IPS DF 19.7 (cell line): ENCODE results near the gene AKIRIN2.

Experiments used
- DNase-seq: peaks from one replicate; pipeline ENCODE4 v3.0.0-alpha.2; 2013; ENCODE audit warnings: low read depth, low spot score

The AKIRIN2 gene

DNA sequence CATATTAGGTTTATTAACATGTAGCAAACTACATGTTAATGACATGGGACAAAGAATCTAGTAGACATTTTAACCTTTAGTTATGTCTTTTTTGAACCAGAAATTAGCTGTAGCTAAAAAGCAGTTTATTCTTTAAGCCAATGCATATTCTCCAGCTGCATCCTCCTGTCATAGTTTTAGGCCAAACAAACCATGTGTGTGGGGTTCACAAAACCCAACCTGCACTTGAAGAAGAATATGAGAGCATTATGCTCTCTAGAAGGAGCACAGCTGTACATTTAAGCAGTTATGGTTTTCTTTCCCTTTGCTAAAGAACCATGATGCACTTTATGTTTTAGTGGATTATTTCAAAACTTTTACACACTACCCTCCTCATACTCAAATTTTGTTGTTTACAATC is 46.2 kb downstream of the AKIRIN2 start:
- DNase-seq = no peak

- no peak for DNase-seq
These were observed 47.1 kb downstream of the AKIRIN2 start for GRCh38 chr6:87654875-87655454.

GRCh38 chr6:87654122-87654521 is 47.9 kb downstream of the AKIRIN2 start:
- no peak for DNase-seq

DNA sequence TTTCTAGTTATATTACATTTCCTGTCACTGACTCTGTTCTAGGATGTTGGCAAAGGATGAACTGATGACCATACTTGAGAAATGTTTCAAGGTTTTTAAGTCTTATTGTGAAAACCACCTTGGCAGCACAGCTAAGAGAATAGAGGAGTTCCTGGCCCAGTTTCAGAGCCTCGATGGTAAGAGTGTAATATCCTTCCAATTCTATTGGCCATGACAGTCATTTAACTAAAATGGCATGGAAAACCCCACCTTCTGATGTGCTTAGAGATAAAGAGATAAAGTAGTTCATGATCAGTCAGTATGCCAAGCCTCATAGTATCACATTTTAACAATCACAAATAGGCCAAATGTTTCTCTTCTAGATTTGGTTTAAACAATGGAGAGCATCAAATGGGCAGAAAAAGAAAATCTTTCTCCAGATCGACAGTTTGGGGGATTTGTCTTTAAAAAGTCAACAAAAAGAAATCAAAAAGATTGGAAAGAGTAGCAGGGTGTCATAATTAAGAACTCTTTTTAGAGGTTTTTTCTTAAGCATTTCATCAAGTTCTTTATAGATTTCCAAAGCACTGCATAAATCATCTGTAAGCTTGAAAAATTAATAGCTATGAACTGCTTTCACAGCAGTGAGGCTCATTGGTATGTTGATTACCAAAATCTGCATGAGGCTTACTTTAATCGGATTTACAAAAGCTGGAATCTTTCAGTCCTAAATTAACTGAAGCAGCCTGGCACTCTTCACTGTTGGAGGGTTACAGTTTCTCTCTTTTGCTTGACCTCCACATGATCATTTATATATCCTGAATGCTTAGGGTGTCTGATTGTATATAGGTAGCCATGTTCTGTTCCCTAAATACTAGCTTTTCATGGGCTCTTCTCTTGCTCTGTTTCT is 48.7 kb downstream of the AKIRIN2 start:
- DNase-seq = no peak

DNA sequence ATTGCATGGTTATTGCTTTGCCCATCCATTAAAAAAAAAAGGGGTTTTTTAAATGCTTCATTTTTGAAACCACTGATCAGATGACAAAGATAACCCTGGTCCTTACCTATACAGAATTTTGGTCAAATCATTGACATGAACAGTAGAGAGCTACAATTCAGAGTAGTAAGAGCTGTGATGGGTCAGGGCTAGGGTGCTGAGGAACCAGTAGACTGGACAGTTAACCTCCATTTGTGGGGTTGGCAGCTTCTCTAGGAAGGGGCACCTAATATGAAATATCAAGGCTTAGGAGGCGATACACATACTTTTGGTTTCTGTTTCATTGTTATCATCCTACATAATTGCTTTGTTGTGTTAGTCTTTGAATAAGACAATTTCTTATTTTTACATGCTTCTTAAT is 57.0 kb downstream of the AKIRIN2 start:
- no peak for DNase-seq

GRCh38 chr6:87641065-87641692 is 60.9 kb downstream of the AKIRIN2 start:
- no peak for DNase-seq

DNA sequence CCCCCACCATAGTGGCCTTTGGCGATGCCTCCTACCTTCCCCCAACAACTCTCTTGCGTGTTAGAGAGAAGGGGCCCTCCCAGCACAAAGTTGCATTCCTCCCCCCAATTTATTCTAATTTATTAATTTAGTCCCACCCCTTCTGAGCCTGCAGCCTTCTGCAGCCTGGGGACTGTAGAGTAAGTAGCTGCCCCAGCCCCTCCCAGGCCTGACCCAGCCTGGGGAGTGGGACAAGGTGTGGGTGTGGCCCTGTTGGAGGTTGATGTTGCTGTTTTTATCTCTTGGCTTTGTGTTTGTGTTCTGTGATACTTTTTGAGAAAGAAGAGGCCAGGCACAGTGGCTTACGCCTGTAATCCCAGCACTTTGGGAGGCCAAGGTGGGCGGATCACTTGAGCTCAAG is 62.7 kb downstream of the AKIRIN2 start:
- DNase-seq = no peak

GRCh38 chr6:87637106-87637505 is 64.9 kb downstream of the AKIRIN2 start:
- DNase-seq = no peak

DNA sequence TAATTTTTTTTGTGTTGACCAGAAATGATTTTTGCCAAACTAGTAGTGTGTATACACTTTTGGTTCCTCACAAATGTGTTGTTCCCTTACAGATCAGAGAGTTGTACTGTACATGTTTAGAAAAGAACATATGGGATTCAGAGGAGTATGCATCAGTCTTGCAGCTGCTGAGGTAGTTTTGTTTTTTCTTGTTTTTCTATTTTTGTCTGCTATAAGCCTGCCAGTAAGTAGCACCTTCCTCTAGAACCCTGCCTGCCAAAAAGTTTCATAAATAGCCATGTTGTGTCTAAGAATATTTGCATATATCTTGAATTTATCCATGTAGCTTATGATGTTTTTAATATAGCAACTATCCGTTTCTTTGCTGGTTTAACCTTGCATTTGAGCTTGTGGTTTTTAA is 65.7 kb downstream of the AKIRIN2 start:
- no peak for DNase-seq

GRCh38 chr6:87633851-87634250 is 68.2 kb downstream of the AKIRIN2 start:
- DNase-seq = no peak

GRCh38 chr6:87630746-87631145 is 71.3 kb downstream of the AKIRIN2 start:
- no peak for DNase-seq

DNA sequence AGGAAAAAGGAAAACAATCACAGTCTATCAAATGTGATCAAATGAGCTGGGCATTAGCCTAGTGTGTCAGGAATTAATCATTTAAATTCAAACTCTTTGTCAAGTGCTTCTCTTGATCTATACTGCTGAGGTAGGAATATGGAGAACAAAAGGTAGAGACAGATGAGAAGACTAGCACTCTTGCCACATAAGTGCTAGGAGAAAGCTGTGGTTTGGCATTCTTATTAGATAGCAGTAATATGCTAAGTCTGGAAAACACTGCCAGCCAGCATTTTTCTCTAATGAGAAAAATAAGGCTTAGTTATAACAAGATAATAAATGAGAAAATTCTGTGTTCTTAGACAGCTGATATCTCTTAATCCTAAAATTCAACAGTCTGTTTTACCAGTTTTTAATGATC is 73.2 kb downstream of the AKIRIN2 start:
- no peak for DNase-seq

- DNase-seq = no peak
These were observed 73.6 kb downstream of the AKIRIN2 start for GRCh38 chr6:87628424-87628823.
